HG03469 (cell line): ENCODE results near the gene LYZL2.
A peak's percentile ranks its signal among the peaks of the same experiment; 100 is the strongest.
"Not testable (repeated sequence)": the region's sequence is repeated elsewhere in the genome, so short reads cannot be mapped to it uniquely, and the experiment has no call there.

ENCODE experiments used
- ATAC-seq: cut with Tn5 transposase; IDR thresholded peaks from one replicate; pipeline ENCODE4 v1.9.1; 2021; ENCODE audit warnings: mild to moderate bottlenecking, moderate library complexity, moderate number of reproducible peaks; ENCODE audit not compliant: unreplicated experiment

Gene LYZL2

GRCh38 chr10:30596013-30596412 is 33.5 kb downstream of the LYZL2 start:
- ATAC-seq: no peak

GRCh38 chr10:30594077-30594476 is 35.5 kb downstream of the LYZL2 start:
- ATAC-seq: no peak

GRCh38 chr10:30592770-30593169 is 36.8 kb downstream of the LYZL2 start:
- not testable (repeated sequence) for ATAC-seq

- no peak for ATAC-seq
Observed at GRCh38 chr10:30591249-30591670, 38.3 kb downstream of the LYZL2 start.

- no peak for ATAC-seq
Observed at GRCh38 chr10:30589441-30589840, 40.1 kb downstream of the LYZL2 start.

GRCh38 chr10:30587522-30588031 is 42.0 kb downstream of the LYZL2 start:
- peak; percentile 69 for ATAC-seq

GRCh38 chr10:30586828-30587227 is 42.7 kb downstream of the LYZL2 start:
- no peak for ATAC-seq

GRCh38 chr10:30583778-30584415 is 45.7 kb downstream of the LYZL2 start:
- peak; percentile 34 for ATAC-seq

- no peak for ATAC-seq
Observed at GRCh38 chr10:30581779-30582380, 47.7 kb downstream of the LYZL2 start.

GRCh38 chr10:30580676-30581075 is 48.9 kb downstream of the LYZL2 start:
- ATAC-seq: no peak

- no peak for ATAC-seq
Observed at GRCh38 chr10:30580241-30580640, 49.3 kb downstream of the LYZL2 start.

GRCh38 chr10:30579574-30579973 is 50.0 kb downstream of the LYZL2 start:
- ATAC-seq: no peak

- ATAC-seq: no peak
Observed at GRCh38 chr10:30577048-30577447, 52.5 kb downstream of the LYZL2 start.

- no peak for ATAC-seq
Observed at GRCh38 chr10:30576641-30577040, 52.9 kb downstream of the LYZL2 start.

- no peak for ATAC-seq
Observed at GRCh38 chr10:30574432-30574796, 55.1 kb downstream of the LYZL2 start.

GRCh38 chr10:30573721-30574431 is 55.7 kb downstream of the LYZL2 start:
- ATAC-seq: no peak

- ATAC-seq: no peak
Observed at GRCh38 chr10:30565449-30565848, 64.1 kb downstream of the LYZL2 start.

- no peak for ATAC-seq
Observed at GRCh38 chr10:30562787-30563186, 66.8 kb downstream of the LYZL2 start.
